ENCODE results near the gene MUC20.
A peak's percentile ranks its signal among the peaks of the same experiment; 100 is the strongest.

MUC20 gene

GRCh38 chr3:195755791-195756676 lies 35.3 kb downstream of the MUC20 start:
- no peak for DNase-seq (ENCODE audit: low spot score)

GRCh38 chr3:195757438-195757770 lies 36.6 kb downstream of the MUC20 start:
- DNase-seq (ENCODE audit: low spot score): no peak

- no peak for DNase-seq (ENCODE audit: low spot score)
These were observed 37.0 kb downstream of the MUC20 start for GRCh38 chr3:195757827-195758226.

- DNase-seq (ENCODE audit: low spot score): no peak
These were observed 38.1 kb downstream of the MUC20 start for GRCh38 chr3:195758721-195759353.

DNA sequence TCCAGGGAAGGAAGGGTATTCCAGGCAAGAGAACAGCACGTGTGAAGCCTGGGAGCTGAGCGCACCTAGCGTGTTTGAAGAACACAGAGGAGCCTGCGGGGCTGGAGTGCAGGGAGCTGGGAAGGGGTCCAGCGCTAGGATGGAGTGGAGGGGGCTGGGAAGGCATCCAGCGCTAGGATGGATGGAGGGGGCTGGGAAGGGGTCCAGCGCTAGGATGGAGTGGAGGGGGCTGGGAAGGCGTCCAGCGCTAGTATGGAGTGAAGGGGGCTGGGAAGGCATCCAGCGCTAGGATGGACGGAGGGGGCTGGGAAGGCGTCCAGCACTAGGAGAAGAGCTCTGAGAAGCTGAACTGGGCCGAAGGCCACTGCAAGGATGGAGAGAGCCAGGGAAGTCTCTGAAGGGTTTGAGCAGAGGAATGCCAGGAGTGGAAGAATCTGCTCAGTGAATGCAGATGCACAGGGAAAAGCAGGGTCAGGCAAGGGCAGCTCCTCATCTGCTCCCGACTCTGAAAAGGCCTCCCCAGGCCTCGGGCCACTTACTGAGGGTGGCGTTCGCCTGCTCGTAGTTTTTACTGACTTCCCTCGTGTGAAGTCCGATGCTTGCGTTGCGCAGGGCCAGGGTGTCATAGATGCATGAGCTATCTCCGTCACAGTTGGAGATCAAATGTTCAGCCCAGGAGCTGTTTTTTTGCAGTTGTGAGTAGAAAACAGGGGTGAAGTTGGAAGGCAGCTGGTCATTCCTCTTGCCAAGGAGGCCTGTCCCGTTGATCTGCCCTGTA lies 39.8 kb downstream of the MUC20 start:
- DNase-seq (ENCODE audit: low spot score): peak; percentile 32

DNA sequence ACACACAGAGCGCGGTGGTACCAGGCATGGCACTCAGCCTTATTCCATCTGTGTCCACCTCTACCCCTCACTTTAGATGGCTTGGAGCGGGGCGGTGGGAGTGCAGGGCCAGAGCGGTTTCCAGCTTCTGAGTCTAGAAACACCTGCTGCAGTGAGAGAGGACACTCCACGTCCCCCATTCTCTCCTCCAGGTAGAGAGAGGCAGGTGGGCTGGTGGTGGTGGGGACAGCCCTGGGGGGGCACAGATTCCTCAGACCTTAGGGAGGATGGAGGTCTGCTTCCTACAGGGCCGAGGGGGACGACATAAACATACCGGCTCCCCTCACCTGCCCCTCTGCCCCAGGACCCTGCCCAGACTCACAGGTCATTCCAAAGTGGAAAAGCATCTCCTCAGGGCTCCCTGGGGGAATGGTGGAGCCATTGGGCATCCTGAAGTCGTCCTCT lies 40.4 kb downstream of the MUC20 start:
- peak; percentile 23 for DNase-seq (ENCODE audit: low spot score)

GRCh38 chr3:195761567-195762248 lies 40.9 kb downstream of the MUC20 start:
- peak; percentile 40 for DNase-seq (ENCODE audit: low spot score)

- DNase-seq (ENCODE audit: low spot score): peak; percentile 37
These were observed 41.4 kb downstream of the MUC20 start for GRCh38 chr3:195762249-195762585.

GRCh38 chr3:195762611-195763010 lies 41.8 kb downstream of the MUC20 start:
- no peak for DNase-seq (ENCODE audit: low spot score)

DNA sequence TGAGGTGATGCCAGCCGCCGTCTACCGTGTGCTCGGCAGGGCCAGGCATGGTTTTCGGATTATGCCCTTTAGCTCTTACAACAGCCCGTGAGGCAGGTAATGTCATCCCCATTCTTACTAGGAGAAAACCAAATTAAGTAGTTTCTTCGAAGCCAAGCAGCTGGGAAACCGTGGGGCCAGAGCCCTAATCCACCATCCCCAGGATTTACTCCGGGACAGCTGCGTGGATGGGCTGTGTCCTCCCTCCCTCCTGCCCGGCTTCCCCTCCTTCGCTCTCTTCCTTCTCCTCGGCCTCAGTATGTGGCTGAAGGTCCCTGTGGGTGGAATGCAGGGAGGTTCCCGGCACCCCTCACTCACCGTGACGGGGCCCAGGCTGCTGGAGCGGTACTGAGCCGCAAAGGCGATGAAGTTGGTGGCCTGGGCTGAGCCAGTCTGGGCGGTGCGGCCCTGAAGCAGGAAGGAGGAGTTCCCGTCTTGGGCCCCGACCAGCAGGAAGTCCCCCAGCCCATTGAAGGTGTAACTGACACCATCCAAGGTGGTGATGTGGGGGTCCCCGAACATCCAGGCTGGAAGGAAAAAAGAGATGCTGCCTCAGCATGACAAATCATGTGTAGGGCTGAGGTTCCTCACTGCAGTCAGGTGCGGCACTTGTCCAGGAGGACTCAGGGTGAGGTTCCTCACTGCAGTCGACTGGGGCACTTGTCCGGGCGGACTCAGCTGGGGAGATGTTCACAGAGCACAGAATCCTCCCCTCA lies 42.5 kb downstream of the MUC20 start:
- DNase-seq (ENCODE audit: low spot score): no peak

- no peak for DNase-seq (ENCODE audit: low spot score)
These were observed 43.4 kb downstream of the MUC20 start for GRCh38 chr3:195763843-195764825.

DNA sequence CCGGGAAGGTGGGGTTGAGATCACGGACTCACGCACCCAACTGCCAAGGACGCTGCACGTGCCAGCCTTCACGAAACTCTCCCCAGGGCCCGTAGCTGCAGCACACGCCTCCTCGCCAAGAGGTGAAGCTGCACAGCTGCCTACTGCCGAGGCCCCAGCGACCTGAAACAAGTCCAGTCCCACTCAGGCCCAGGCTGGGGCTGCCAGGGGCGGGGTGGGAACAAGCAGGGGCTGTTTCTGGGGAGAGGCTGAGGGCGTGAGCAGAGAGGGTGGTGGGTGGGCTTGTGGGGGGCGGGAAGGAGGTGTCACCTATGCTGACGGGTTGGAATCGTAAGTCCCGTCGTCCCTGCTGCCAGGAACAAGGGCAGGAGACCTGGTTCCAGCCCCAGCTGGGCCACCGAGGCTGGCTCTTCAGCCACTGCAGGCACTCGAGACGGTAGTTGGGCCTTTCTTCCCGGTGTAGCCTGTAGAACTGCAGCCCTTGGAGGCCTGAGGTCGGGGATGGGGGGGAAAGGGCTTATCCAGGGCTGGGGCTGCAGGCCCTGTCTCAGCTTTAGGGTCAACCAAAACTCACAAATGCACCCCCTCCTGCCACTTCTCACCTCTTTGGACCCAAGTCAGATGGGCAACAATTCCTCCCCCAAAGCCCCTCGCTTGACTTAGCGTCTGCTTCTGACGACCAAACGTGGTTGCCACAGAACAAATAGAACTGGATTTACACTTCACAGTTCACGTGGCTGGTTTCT lies 44.4 kb downstream of the MUC20 start:
- DNase-seq (ENCODE audit: low spot score): no peak

DNA sequence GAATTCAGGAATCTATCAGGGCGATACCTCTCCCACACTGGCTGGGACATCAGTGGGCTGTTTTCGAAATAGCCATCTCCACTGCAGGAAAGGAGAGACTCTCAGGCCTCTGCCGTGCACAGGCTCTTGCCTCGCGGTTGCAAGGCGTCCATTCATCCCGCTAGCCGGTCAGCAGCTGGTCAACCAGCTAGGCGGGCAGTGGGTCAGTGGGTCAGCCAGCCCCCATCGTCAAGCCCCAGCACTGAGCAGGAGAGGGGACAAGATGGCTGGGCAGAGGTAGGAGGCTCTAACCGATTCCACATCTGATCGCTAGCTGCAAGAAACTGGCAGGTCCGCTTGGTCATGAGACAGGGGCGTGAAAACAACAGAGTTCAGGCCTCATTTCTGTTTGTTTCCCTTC lies 45.9 kb downstream of the MUC20 start:
- DNase-seq (ENCODE audit: low spot score): no peak

GRCh38 chr3:195767792-195768191 lies 47.0 kb downstream of the MUC20 start:
- DNase-seq (ENCODE audit: low spot score): no peak

DNA sequence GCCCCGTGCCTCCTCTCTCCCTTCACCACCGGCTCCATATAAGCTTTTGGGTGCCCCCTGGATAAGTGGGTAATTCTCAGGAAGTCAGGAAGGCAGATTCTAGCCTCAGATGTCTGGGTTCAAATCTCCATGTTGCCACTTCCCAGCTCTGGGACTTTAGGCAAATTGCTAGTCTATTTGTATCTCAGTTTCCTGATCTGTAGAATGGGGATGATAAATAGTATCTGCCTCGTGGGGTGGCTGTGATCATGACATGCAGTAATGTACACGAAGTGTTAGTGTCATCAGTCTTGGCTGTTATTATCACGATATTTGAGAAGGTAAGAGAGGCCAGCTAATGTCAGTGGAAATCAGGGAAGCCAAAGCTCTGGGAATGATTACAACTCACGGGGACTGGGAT lies 47.6 kb downstream of the MUC20 start:
- no peak for DNase-seq (ENCODE audit: low spot score)

- DNase-seq (ENCODE audit: low spot score): no peak
These were observed 48.1 kb downstream of the MUC20 start for GRCh38 chr3:195768831-195769303.

DNA sequence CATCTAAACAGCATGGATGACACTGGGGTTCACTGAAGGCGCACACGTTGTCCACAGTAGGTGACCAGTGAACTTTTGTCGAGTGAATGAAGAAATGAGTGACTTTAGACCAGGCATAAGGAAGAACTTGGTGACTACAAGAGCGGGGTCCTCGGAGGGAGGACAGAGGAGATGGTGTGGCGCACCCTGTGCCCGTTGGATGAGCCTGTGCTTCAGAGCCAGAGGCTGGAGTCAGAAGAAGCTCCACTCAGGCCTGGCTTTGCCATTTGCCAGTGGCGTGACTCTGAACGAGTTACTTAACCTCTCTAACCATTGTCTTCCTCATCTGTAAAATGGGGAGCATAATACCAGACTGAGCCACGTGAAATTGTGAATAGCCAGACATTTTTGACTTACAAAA lies 48.8 kb downstream of the MUC20 start:
- no peak for DNase-seq (ENCODE audit: low spot score)

DNA sequence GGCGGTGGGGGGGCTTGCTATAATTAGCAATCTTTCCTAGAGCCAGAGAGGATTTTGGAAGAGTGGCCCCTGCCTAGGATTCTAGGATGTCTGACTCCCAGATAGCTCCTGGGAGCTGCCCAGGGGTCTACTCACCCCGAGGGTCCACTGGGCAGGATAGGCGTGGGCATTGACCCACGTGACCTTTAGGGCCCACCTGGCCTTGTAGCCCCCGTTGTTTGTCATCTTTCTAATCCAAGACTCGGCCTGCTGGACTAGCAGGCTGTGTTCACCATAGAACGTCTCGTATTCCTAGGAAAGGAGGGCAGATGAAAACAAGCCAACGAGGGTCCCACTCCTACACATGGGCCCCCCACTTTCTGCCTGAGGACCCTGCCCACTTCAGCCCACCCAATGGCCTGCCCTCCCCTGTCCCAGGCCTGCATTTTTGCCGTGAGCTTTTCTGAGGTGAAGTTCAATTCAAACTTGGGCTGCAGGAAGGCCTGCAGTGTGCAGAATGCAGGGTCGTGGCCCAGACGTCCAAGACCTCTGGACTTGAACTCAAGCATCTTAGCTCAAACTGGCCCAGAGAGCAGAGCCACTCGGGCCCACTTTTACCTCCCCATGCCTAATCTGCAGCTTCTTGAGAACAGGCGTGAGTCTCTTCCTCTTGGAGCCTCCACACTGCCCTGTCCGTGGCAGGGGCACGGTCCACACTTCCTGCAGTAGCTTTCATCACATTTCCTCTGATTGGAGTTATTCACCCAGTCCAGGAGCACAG lies 49.5 kb downstream of the MUC20 start:
- no peak for DNase-seq (ENCODE audit: low spot score)
